Ovary (tissue), 9 donors: ENCODE results near the gene FRYL. TPM values are rescaled to one million over a fixed set of nuclear protein-coding genes. Genes with fewer than 3 reads are reported as not detected.
"Not testable (repeated sequence)": the region's sequence is repeated elsewhere in the genome, so short reads cannot be mapped to it uniquely, and the experiment has no call there.

Experiments
- DNase-seq, 5 donors: peaks; one replicate each; pipeline ENCODE4 v3.0.0-alpha.2; 2019 to 2020
- H3K27ac ChIP-seq, 2 donors: fragments of 200-600 bp; one replicate each; pipeline versions ENCODE4 v1.5.1 to v1.8.0; 2019 to 2022
- H3K27me3 ChIP-seq: fragments of 200-600 bp; one replicate; pipeline ENCODE4 v1.8.0; 2022
- H3K36me3 ChIP-seq: fragments of 200-600 bp; sonication (generic); one replicate; pipeline ENCODE4 v1.5.1; 2019
- H3K4me1 ChIP-seq: one replicate; pipeline ENCODE4 v1.8.1; 2013; ENCODE audit warnings: mild to moderate bottlenecking, moderate library complexity; ENCODE audit not compliant: insufficient read depth
- H3K4me3 ChIP-seq: fragments of 200-600 bp; sonication (generic); one replicate; pipeline ENCODE4 v1.5.1; 2017
- H3K9me3 ChIP-seq, 2 donors: fragments of 200-600 bp in 1 of 2; sonication (generic) in 1 of 2; one replicate each; pipeline versions ENCODE4 v1.5.1 to v1.8.1; 2013 to 2019; ENCODE audit warnings: mild to moderate bottlenecking in 1 of 2, moderate library complexity in 1 of 2
- EP300 ChIP-seq: sonication (generic); formaldehyde crosslinking; IDR thresholded peaks from one replicate; pipeline ENCODE4 v1.6.1; 2017; ENCODE audit warnings: antibody characterized with exemption
- POLR2A ChIP-seq: fragments of 450-650 bp; IDR thresholded peaks from one replicate; pipeline ENCODE4 v1.6.1; 2017; ENCODE audit warnings: antibody characterized with exemption, mild to moderate bottlenecking, moderate library complexity
- WGBS, 3 donors: extraction: QIAGEN DNeasy Blood & Tissue Kit in 1 of 3; methylation state at CpG; one replicate each; pipeline versions ENCODE4 v1.1.5 to v1.1.7; 2013 to 2017; 5-methylcytosine and 5-hydroxymethylcytosine counted together
- intact Hi-C, 4 donors: fragments of 100-400 bp; cut with DNase I; formaldehyde crosslinking; loops; one replicate each; pipeline versions ENCODE4 v1.11.0 to v1.15.1; 2022 to 2023
- polyA plus RNA-seq, 2 donors: library from polyadenylated mRNA; stranded (reverse); fragments of 200-250 nt in 1 of 2; fragments of 350-450 nt in 1 of 2; fragmentation: Illumina TruSeq in 1 of 2; extraction: RNeasy Lipid Tissue Mini Kit (QIAGEN cat#74804) in 1 of 2; gene quantifications; one replicate each; pipeline ENCODE4 v1.2.3, GENCODE V29; 2013 to 2014
- total RNA-seq, 7 donors: library from RNA; depleted of rRNA in 2 of 7; stranded (reverse); fragments of >200 nt in 2 of 7; fragmentation: NEBNext Ultra II Directional in 3 of 7; extraction: Animal tissue kit (Norgen Biotek cat#: 25700) in 3 of 7; gene quantifications; one replicate each; pipeline versions ENCODE4 v1.1.0 to v1.2.4, GENCODE V29; 2016 to 2023
- TF ChIP-seq, protein P1 (sequence below), 3 donors: fragments of 450-650 bp in 2 of 3; fragments of 200-600 bp in 1 of 3; IDR thresholded peaks; one replicate each; pipeline versions ENCODE4 v1.5.1 to v1.8.0; 2016 to 2022; ENCODE audit warnings: antibody characterized with exemption in 3 of 3, mild to moderate bottlenecking in 1 of 3
- donor health status: DM: no; HTN: no; CAD: no; lungs with moderate emphysema.
- donor health status: DM: no; HTN: no; CAD: no.
- donor health status: Bipolar disorder and iron deficiency.
- donor health status: DM: yes; HTN: yes; CAD: no.
- donor health status: DM: no; HTN: no; CAD: no.
- donor health status: DM: yes; HTN: yes; CAD: no.

Gene FRYL
- total and polyA plus RNA-seq, 9 donors, result 10.7 to 46.0 (median 35.2) TPM

GRCh38 chr4:48762408-48762807 lies 17.7 kb downstream of the FRYL start:
- no peak for DNase-seq
- no peaks in the 10 kb centered on the region for H3K36me3 ChIP-seq
- H3K9me3 ChIP-seq, result no peaks in the 10 kb centered on the region
- no peak overlapping the region for H3K27ac ChIP-seq
- no peak overlapping the region for H3K4me3 ChIP-seq
- H3K27me3 ChIP-seq, result no peaks in the 10 kb centered on the region
- no peaks in the 10 kb centered on the region for H3K4me1 ChIP-seq
- TF ChIP-seq, protein P1, sequence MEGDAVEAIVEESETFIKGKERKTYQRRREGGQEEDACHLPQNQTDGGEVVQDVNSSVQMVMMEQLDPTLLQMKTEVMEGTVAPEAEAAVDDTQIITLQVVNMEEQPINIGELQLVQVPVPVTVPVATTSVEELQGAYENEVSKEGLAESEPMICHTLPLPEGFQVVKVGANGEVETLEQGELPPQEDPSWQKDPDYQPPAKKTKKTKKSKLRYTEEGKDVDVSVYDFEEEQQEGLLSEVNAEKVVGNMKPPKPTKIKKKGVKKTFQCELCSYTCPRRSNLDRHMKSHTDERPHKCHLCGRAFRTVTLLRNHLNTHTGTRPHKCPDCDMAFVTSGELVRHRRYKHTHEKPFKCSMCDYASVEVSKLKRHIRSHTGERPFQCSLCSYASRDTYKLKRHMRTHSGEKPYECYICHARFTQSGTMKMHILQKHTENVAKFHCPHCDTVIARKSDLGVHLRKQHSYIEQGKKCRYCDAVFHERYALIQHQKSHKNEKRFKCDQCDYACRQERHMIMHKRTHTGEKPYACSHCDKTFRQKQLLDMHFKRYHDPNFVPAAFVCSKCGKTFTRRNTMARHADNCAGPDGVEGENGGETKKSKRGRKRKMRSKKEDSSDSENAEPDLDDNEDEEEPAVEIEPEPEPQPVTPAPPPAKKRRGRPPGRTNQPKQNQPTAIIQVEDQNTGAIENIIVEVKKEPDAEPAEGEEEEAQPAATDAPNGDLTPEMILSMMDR (IDR thresholded peaks at IDR 0.05), result no peak
- TF ChIP-seq EP300 (no peak), POLR2A (no peak)
- intact Hi-C loops, result no loop called here

DNA sequence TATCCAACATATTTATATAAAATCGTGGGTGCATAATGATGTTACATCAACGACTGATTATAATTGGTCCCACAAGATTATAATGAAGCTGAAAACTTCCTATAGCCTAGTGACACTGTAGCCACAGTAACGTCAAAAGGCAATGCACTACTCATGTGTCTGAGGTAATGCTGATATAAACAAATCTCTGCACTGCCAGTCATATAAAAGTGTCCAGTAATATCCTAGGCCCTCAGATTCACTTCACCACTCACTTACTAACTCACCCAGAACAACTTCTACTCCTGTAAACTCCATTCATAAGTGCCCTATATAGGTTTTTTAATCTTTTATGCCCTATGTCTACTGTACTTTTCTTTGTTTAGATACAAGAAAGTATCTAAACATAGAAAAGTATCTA lies 18.8 kb downstream of the FRYL start:
- no peaks in the 10 kb centered on the region for H3K27me3 ChIP-seq
- intact Hi-C loops, result no loop called here
- DNase-seq, result no peak
- no peak overlapping the region for H3K27ac ChIP-seq
- no peaks in the 10 kb centered on the region for H3K9me3 ChIP-seq
- whole genome bisulfite sequencing, 3 donors, result 92 to 95% (median 93%) methylated on average over 3 of the region's 3 CpGs
- no peak for TF ChIP-seq EP300
- TF ChIP-seq, protein P1 (IDR thresholded peaks at IDR 0.05), result no peak
- TF ChIP-seq POLR2A, result no peak
- H3K36me3 ChIP-seq, result no peaks in the 10 kb centered on the region
- H3K4me1 ChIP-seq, result no peaks in the 10 kb centered on the region
- no peak overlapping the region for H3K4me3 ChIP-seq

DNA sequence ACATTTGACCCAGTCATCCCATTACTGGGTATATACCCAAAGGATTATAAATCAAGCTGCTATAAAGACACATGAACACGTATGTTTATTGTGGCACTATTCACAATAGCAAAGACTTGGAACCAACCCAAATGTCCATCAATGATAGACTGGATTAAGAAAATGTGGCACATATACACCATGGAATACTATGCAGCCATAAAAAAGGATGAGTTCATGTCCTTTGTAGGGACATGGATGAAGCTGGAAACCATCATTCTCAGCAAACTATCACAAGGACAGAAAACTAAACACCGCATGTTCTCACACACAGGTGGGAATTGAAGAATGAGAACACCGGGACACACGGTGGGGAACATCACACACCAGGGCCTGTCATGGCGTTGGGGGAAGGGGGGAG lies 21.4 kb downstream of the FRYL start:
- DNase-seq, H3K36me3 ChIP-seq, H3K9me3 ChIP-seq, H3K4me3 ChIP-seq, H3K27ac ChIP-seq, intact Hi-C loops, H3K4me1 ChIP-seq, H3K27me3 ChIP-seq: not testable (repeated sequence)
- 97% methylated on average over 5 of the region's 5 CpGs for WGBS, 3 donors

DNA sequence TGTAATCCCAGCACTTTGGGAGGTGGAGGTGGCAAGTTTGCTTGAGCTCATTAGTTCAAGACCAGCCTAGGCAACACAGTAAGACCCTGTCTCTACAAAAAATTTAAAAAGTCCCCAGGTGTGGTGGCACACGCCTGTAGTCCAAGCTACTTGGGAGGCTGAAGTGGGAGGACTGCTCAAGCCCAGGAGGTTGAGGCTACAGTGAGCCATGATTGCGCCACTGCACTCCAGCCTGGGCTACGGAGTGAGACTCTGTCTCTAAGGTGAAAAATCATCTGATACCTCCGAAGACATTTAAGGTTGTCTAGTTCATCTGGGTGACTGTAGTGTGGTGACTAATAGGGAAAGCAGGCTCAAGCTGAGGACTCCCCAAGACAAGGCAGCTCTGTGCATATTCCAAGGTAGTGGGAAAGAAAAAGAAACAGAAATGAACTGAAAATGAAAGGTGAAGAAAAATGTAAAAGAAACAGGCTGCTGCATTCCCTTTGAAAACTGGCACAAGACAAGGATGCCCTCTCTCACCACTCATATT lies 23.3 kb downstream of the FRYL start:
- intact Hi-C loops, result no loop called here
- 96 to 99% (median 96%) methylated on average over 4 of the region's 4 CpGs for WGBS, 3 donors
- Histone ChIP-seq H3K4me3 (no peak overlapping the region), H3K27ac (no peak overlapping the region), H3K9me3 (no peaks in the 10 kb centered on the region), H3K4me1 (peaks cover 3% of the 10 kb centered on the region), H3K36me3 (no peaks in the 10 kb centered on the region), H3K27me3 (no peaks in the 10 kb centered on the region)
- no peak for TF ChIP-seq EP300
- TF ChIP-seq POLR2A, result no peak
- TF ChIP-seq, protein P1 (IDR thresholded peaks at IDR 0.05), result no peak
- no peak for DNase-seq

GRCh38 chr4:48755281-48755680 lies 24.8 kb downstream of the FRYL start:
- no peaks in the 10 kb centered on the region for H3K9me3 ChIP-seq
- WGBS, 3 donors, result 0 to 25% (median 14%) methylated on average over 1 of the region's 1 CpG
- TF ChIP-seq EP300, result no peak
- TF ChIP-seq POLR2A, result no peak
- H3K4me3 ChIP-seq, result no peak overlapping the region
- H3K27ac ChIP-seq, result no peak overlapping the region
- H3K4me1 ChIP-seq, result peaks cover 3% of the 10 kb centered on the region
- no peaks in the 10 kb centered on the region for H3K27me3 ChIP-seq
- DNase-seq, result no peak
- H3K36me3 ChIP-seq, result no peaks in the 10 kb centered on the region
- intact Hi-C loops, result no loop called here
